Immature natural killer cell (primary cell): ENCODE results near the gene F2RL1. TPM values are rescaled to one million over a fixed set of nuclear protein-coding genes. Genes with fewer than 3 reads are reported as not detected.

Experiments used
- DNase-seq, 3 donors: peaks; one replicate each; pipeline ENCODE4 v3.0.0; 2022; ENCODE audit warnings: mixed read lengths in 1 of 3
- H3K27ac Mint-ChIP-seq, 6 donors: one replicate each; pipeline ENCODE4 v1.8.0; 2020; ENCODE audit warnings: mixed read lengths in 6 of 6, mild to moderate bottlenecking in 5 of 6, inconsistent platforms in 4 of 6, moderate library complexity in 3 of 6
- H3K27me3 Mint-ChIP-seq, 3 donors: one replicate each; pipeline ENCODE4 v1.8.0; 2020 to 2021; ENCODE audit warnings: low read depth in 3 of 3, mild to moderate bottlenecking in 3 of 3, mixed read lengths in 3 of 3, moderate library complexity in 3 of 3, inconsistent platforms in 1 of 3
- H3K36me3 Mint-ChIP-seq, 3 donors: one replicate each; pipeline ENCODE4 v1.8.0; 2020; ENCODE audit warnings: mixed read lengths in 3 of 3, inconsistent platforms in 2 of 3, mild to moderate bottlenecking in 2 of 3
- H3K4me1 Mint-ChIP-seq, 2 donors: one replicate each; pipeline ENCODE4 v1.8.0; 2020; ENCODE audit warnings: inconsistent platforms in 2 of 2, mild to moderate bottlenecking in 2 of 2, mixed read lengths in 2 of 2, moderate library complexity in 1 of 2
- H3K4me3 Mint-ChIP-seq, 5 donors: one replicate each; pipeline ENCODE4 v1.8.0; 2020; ENCODE audit warnings: mild to moderate bottlenecking in 5 of 5, mixed read lengths in 5 of 5, inconsistent platforms in 3 of 5, moderate library complexity in 3 of 5
- H3K9me3 Mint-ChIP-seq, 6 donors: one replicate each; pipeline ENCODE4 v1.8.0; 2020; ENCODE audit warnings: mild to moderate bottlenecking in 6 of 6, mixed read lengths in 6 of 6, inconsistent platforms in 4 of 6, moderate library complexity in 3 of 6
- polyA plus RNA-seq, 3 donors: library from polyadenylated mRNA; unstranded; fragments of 300-500 nt; fragmentation: Illumina TruSeq; gene quantifications; one replicate each; pipeline ENCODE4 v1.2.3, GENCODE V29; 2021

F2RL1 gene
- polyA plus RNA-seq, 3 donors from 2014 or later, result 0.53 to 2.1 TPM; not detected in 1

DNA sequence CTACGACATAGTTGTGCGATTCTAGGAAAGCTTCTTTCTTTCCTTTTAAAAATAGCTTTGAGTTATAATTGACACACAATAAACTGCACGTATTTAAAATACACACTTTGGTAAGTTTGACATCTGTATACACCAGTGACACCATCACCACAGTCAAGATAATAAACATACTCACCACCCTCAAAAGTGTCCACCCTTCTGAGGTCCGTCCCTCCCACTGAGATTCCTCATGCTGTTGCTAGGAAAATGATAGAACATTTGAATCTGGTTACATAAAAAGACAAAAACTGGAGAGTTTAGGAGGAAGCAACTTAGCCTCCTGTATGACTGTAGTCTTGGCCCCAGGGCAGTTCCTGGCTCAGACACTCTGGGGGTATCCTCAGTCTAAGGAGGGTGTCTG, 48.2 kb downstream of the F2RL1 start:
- no peaks in the 10 kb centered on the region for H3K9me3 Mint-ChIP-seq
- H3K27me3 Mint-ChIP-seq, result peaks cover 0 to 6% (median 3%) of the 10 kb centered on the region in 3 donors
- DNase-seq, result no peak
- no peaks in the 10 kb centered on the region for H3K36me3 Mint-ChIP-seq
- no peaks in the 10 kb centered on the region for H3K4me1 Mint-ChIP-seq
- no peak overlapping the region for H3K4me3 Mint-ChIP-seq
- H3K27ac Mint-ChIP-seq, result no peak overlapping the region

DNA sequence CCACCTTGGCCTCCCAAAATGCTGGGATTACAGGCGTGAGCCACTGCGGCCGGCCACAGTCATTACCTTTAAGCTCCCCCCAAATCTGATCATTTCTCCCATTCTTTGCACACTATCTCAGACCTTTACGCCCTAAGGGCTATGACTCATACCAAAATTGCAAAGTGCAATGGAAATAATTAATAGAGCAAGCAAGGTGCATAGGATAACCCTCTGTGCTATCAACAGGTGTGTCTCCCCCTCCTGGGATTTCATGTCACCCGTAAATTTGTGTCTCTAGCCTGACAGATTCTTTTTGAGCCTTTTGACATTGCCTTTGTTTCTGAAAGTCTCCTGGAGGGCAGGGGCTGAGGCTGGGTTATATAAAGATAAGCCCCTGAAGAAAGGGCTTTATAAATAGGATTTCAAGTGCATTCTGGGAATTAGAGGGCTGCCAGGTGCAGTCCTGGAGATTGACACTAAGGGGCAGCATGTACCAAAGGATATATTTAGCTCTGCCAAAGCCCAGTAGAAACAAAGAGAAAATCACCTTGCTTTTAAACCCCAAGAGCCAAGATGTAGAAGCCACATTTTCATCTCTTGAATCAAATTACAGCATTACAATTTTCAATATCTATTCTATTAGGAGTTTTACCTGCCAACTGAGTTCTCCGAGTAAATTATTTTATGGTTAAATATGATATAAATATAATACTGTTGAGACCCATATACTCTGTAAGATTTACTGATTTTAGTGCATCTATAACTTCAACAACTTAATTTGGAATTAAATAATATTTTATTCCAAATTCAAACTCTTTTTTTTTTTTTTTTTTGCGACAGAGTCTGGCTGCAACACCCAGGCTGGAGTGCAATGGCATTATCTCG, 49.2 kb downstream of the F2RL1 start:
- DNase-seq, result peak; percentile 28 to 49 (median 41)
- no peaks in the 10 kb centered on the region for H3K4me1 Mint-ChIP-seq
- no peaks in the 10 kb centered on the region for H3K9me3 Mint-ChIP-seq
- no peak overlapping the region for H3K27ac Mint-ChIP-seq
- H3K4me3 Mint-ChIP-seq, result no peak overlapping the region
- no peaks in the 10 kb centered on the region for H3K36me3 Mint-ChIP-seq
- peaks cover 2 to 6% (median 2%) of the 10 kb centered on the region in 3 donors for H3K27me3 Mint-ChIP-seq

DNA sequence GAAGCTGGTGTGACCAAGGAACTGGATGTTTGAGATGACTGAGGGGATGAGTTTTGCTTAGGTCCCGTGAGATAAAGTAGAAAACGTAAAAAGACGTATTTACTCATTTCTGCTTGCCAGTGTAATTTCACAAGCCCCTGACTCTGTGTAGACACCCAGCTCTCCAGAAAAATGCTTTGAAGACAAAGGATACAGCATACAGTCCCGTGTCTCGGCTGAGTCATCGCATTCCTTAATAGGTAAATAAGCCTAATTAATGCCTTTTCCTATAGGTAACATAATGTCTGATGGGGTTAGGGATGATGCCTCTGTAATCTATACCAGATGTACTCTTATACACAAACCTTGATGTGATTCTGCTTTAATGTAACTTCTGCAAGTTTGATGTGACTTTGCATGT, 51.2 kb downstream of the F2RL1 start:
- Mint-ChIP-seq H3K36me3 (no peaks in the 10 kb centered on the region), H3K27me3 (peaks cover 2 to 6% (median 3%) of the 10 kb centered on the region in 3 donors), H3K27ac (no peak overlapping the region), H3K4me1 (no peaks in the 10 kb centered on the region), H3K9me3 (no peaks in the 10 kb centered on the region), H3K4me3 (no peak overlapping the region)
- no peak for DNase-seq

DNA sequence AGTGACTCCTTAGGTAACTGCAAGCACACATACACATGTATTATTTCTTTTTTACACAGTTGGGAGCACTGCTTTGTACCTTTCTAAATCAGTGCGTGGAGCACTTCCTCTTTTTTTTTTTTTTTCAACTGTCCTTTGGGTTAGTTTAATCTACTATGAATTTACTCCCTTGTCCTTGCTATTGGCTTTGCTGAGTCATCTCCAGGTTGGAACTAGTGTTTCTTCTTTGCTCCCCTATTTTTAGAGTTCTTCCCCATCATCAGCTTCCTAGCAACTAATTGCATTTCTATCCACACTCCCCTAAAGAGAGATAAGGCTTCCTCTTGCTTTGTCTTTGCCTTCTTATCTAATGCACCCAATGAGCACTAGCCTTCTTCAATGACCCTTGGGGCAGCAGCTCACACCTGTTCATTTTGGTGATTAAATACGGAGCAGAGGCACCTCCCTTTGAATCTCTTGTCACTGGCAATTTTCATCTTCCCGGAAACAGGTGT, 55.3 kb downstream of the F2RL1 start:
- DNase-seq, result no peak
- peaks cover 2 to 5% (median 3%) of the 10 kb centered on the region in 3 donors for H3K27me3 Mint-ChIP-seq
- no peaks in the 10 kb centered on the region for H3K9me3 Mint-ChIP-seq
- H3K4me3 Mint-ChIP-seq, result peak overlapping the region in 1 of 5 donors; percentile 20
- no peak overlapping the region for H3K27ac Mint-ChIP-seq
- no peaks in the 10 kb centered on the region for H3K36me3 Mint-ChIP-seq
- no peaks in the 10 kb centered on the region for H3K4me1 Mint-ChIP-seq

Other genes with a start within 250 kb of the F2RL1 start
- 1 to 10 TPM in 1 of 3 donors, under 1 TPM in 2; 0.43 to 1.5 (median 0.49) TPM for gene F2RL2, start 195.6 kb upstream of the F2RL1 start, polyA plus RNA-seq
- gene F2R, start 102.9 kb upstream of the F2RL1 start, polyA plus RNA-seq, result 100 to 1,000 TPM in 2 of 3 donors, 10 to 100 TPM in 1; 92.6 to 115 (median 106) TPM
- 1 to 10 TPM in 1 of 3 donors, under 1 TPM in 1, not detected in 1; 0.73 to 2.5 TPM for gene S100Z, start 31.0 kb downstream of the F2RL1 start, polyA plus RNA-seq
- not detected for gene CRHBP, start 134.0 kb downstream of the F2RL1 start, polyA plus RNA-seq
- gene AGGF1, start 211.4 kb downstream of the F2RL1 start, polyA plus RNA-seq, result 10 to 100 TPM; 16.1 to 38.4 (median 17.9) TPM